GM23338 (cell line): ENCODE results near the gene VCX. TPM values are rescaled to one million over a fixed set of nuclear protein-coding genes. Genes with fewer than 3 reads are reported as not detected.

Source experiments
- ATAC-seq: fragments of 200-7000 bp; cut with Tn5 transposase; 3 replicates; pipeline ENCODE4 v1.9.1; 2020
- DNase-seq: peaks from one replicate; pipeline ENCODE4 v3.0.0-alpha.2; 2015; ENCODE audit warnings: low spot score
- H2AFZ ChIP-seq: fragments of 200-600 bp; sonication (generic); 2 replicates; pipeline ENCODE4 v1.8.0; 2016; ENCODE audit warnings: antibody characterized with exemption, mild to moderate bottlenecking, moderate library complexity
- H3F3A ChIP-seq: fragments of 200-600 bp; sonication (generic); replicated peaks from 2 replicates; pipeline ENCODE4 v1.8.0; 2017; ENCODE audit warnings: antibody characterized with exemption, mixed run types, low read depth
- H3K27ac ChIP-seq: fragments of 200-600 bp; sonication (generic); 2 replicates; pipeline ENCODE4 v1.6.1; 2016; ENCODE audit warnings: low read depth
- H3K27me3 ChIP-seq: fragments of 200-600 bp; sonication (generic); 2 replicates; pipeline ENCODE4 v1.8.0; 2016; ENCODE audit warnings: mild to moderate bottlenecking, mixed run types, moderate library complexity; ENCODE audit not compliant: insufficient read depth
- H3K36me3 ChIP-seq: fragments of 200-600 bp; sonication (generic); 2 replicates; pipeline ENCODE4 v1.8.0; 2016; ENCODE audit warnings: mild to moderate bottlenecking; ENCODE audit not compliant: insufficient read depth
- H3K4me1 ChIP-seq: fragments of 200-600 bp; sonication (generic); 2 replicates; pipeline ENCODE4 v1.8.0; 2016; ENCODE audit warnings: mild to moderate bottlenecking, moderate library complexity; ENCODE audit not compliant: insufficient read depth
- H3K4me2 ChIP-seq: fragments of 200-600 bp; sonication (generic); 2 replicates; pipeline ENCODE4 v1.7.1; 2017; ENCODE audit warnings: mixed run types
- H3K4me3 ChIP-seq: fragments of 200-600 bp; sonication (generic); 2 replicates; pipeline ENCODE4 v1.6.1; 2016; ENCODE audit warnings: mixed run types
- H3K79me2 ChIP-seq: fragments of 200-600 bp; sonication (generic); replicated peaks from 2 replicates; pipeline ENCODE4 v1.8.0; 2017; ENCODE audit warnings: mild to moderate bottlenecking; ENCODE audit not compliant: insufficient read depth
- H3K9me2 ChIP-seq: fragments of 200-600 bp; sonication (generic); 2 replicates; pipeline ENCODE4 v1.8.0; 2017; ENCODE audit not compliant: insufficient read depth
- H4K20me1 ChIP-seq: fragments of 200-600 bp; sonication (generic); replicated peaks from 2 replicates; pipeline ENCODE4 v1.8.0; 2017; ENCODE audit warnings: mild to moderate bottlenecking; ENCODE audit not compliant: insufficient read depth
- H3K27ac Mint-ChIP-seq: 2 replicates; pipeline ENCODE4 v1.8.0; 2020; ENCODE audit warnings: inconsistent platforms, mild to moderate bottlenecking, moderate library complexity, mixed read lengths
- H3K27me3 Mint-ChIP-seq: 3 replicates; pipeline ENCODE4 v1.8.0; 2022; ENCODE audit warnings: low read depth, mild to moderate bottlenecking, moderate library complexity, mixed read lengths, inconsistent platforms; ENCODE audit not compliant: insufficient read depth, poor library complexity
- H3K36me3 Mint-ChIP-seq: 3 replicates; pipeline ENCODE4 v1.8.0; 2021; ENCODE audit warnings: low read depth, mild to moderate bottlenecking, inconsistent platforms, moderate library complexity, mixed read lengths
- H3K4me1 Mint-ChIP-seq: 3 replicates; pipeline ENCODE4 v1.8.0; 2020; ENCODE audit warnings: mild to moderate bottlenecking, inconsistent platforms, mixed read lengths
- H3K4me3 Mint-ChIP-seq: 3 replicates; pipeline ENCODE4 v1.8.0; 2021; ENCODE audit warnings: moderate library complexity, mild to moderate bottlenecking, inconsistent platforms, mixed read lengths
- H3K9me3 Mint-ChIP-seq: 3 replicates; pipeline ENCODE4 v1.8.0; 2020; ENCODE audit warnings: moderate library complexity, mild to moderate bottlenecking, inconsistent platforms, mixed read lengths
- CREB1 ChIP-seq: fragments of 250-450 bp; sonication (Bioruptor Pico); IDR thresholded peaks from 2 replicates; pipeline ENCODE4 v1.5.0; 2020; ENCODE audit warnings: low read depth, mild to moderate bottlenecking, moderate library complexity
- EZH2 ChIP-seq: fragments of 200-600 bp; sonication (generic); IDR thresholded peaks from one replicate; pipeline ENCODE4 v1.8.0; 2017; ENCODE audit warnings: antibody characterized with exemption, mild to moderate bottlenecking, low read depth; ENCODE audit not compliant: unreplicated experiment
- EZH2phosphoT487 ChIP-seq: fragments of 200-600 bp; sonication (generic); IDR thresholded peaks from one replicate; pipeline ENCODE4 v1.8.1; 2018; ENCODE audit warnings: antibody characterized with exemption; ENCODE audit not compliant: unreplicated experiment
- JUNB ChIP-seq: IDR thresholded peaks from one replicate; pipeline ENCODE4 v1.6.1; 2016; ENCODE audit warnings: antibody characterized with exemption; ENCODE audit not compliant: unreplicated experiment
- POLR2AphosphoS5 ChIP-seq: IDR thresholded peaks from 2 replicates; pipeline ENCODE4 v1.6.1; 2016; ENCODE audit warnings: antibody characterized with exemption, low read depth
- STAT1 ChIP-seq: IDR thresholded peaks from one replicate; pipeline ENCODE4 v1.6.1; 2016; ENCODE audit warnings: antibody characterized with exemption; ENCODE audit not compliant: unreplicated experiment
- ZNF331 ChIP-seq: fragments of 250-450 bp; sonication (Bioruptor Pico); IDR thresholded peaks from 2 replicates; pipeline ENCODE4 v1.5.0; 2020; ENCODE audit warnings: low read depth, mild to moderate bottlenecking, moderate library complexity
- polyA plus RNA-seq: library from polyadenylated mRNA; unstranded; fragments of >200 nt; fragmentation: Nextera tagmentation; extraction: Ambion mirVana; gene quantifications from 2 replicates; pipeline ENCODE4 v1.2.1, GENCODE V29; 2016
- total RNA-seq: library from RNA; depleted of rRNA; stranded (reverse); fragments of >200 nt; shearing (Covaris generic); gene quantifications from 2 replicates; pipeline ENCODE4 v1.2.3, GENCODE V29; 2014
- TF ChIP-seq, protein P1 (sequence below): IDR thresholded peaks from 2 replicates; pipeline ENCODE4 v1.6.1; 2016; ENCODE audit warnings: antibody characterized with exemption
- TF ChIP-seq, protein P2 (sequence below): fragments of 250-450 bp; sonication (Bioruptor Pico); IDR thresholded peaks from 2 replicates; pipeline ENCODE4 v1.5.0; 2020; ENCODE audit warnings: mild to moderate bottlenecking, moderate library complexity
- TF ChIP-seq, protein P3 (sequence below), 2 experiments: fragments of 200-600 bp in 1 of 2; sonication (generic) in 1 of 2; conservative IDR thresholded peaks; 2 replicates each; pipeline versions ENCODE4 v1.5.1 to v1.6.1; 2016 to 2017; ENCODE audit warnings: antibody characterized with exemption in 2 of 2, low read depth in 2 of 2, mild to moderate bottlenecking in 2 of 2, moderate library complexity in 1 of 2
- TF ChIP-seq, protein P4 (sequence below): IDR thresholded peaks from one replicate; pipeline ENCODE4 v1.6.1; 2018; ENCODE audit warnings: antibody characterized with exemption; ENCODE audit not compliant: unreplicated experiment

Gene VCX
- total and polyA plus RNA-seq, 2 experiments from 2014 or later = 0.49 to 0.66 TPM

DNA sequence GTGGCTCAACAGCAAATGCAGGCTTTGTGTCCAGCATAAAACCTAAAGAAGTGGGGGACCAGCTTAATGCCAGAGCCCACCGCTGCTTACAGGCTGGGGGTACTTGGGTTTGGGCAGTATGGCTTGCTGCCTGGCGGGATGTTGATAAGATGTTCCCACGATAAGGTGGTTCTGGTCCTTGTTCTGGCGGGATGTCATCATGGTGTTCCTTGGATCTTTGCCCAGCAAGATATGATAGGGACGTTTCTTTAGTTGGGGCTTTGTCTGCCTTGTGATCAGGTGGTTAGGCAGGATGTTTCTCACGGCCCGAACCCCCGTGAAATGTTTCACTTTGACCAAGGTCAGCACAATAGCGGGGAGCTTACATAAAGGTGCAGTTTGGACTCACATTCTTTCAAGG, 49.0 kb downstream of the VCX start:
- Histone ChIP-seq H3K27ac (no peak overlapping the region), H3F3A (no peaks in the 10 kb centered on the region), H3K9me2 (no peaks in the 10 kb centered on the region), H3K36me3 (no peaks in the 10 kb centered on the region), H3K27me3 (no peaks in the 10 kb centered on the region), H4K20me1 (no peaks in the 10 kb centered on the region), H3K4me3 (no peak overlapping the region), H3K4me2 (no peak overlapping the region), H2AFZ (no peak overlapping the region), H3K4me1 (no peaks in the 10 kb centered on the region), H3K79me2 (no peaks in the 10 kb centered on the region)
- Mint-ChIP-seq H3K36me3 (no peaks in the 10 kb centered on the region), H3K4me3 (no peak overlapping the region), H3K9me3 (no peaks in the 10 kb centered on the region), H3K27me3 (no peaks in the 10 kb centered on the region), H3K27ac (no peak overlapping the region), H3K4me1 (no peaks in the 10 kb centered on the region)
- TF ChIP-seq, protein P1, sequence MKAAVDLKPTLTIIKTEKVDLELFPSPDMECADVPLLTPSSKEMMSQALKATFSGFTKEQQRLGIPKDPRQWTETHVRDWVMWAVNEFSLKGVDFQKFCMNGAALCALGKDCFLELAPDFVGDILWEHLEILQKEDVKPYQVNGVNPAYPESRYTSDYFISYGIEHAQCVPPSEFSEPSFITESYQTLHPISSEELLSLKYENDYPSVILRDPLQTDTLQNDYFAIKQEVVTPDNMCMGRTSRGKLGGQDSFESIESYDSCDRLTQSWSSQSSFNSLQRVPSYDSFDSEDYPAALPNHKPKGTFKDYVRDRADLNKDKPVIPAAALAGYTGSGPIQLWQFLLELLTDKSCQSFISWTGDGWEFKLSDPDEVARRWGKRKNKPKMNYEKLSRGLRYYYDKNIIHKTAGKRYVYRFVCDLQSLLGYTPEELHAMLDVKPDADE = no peak
- TF ChIP-seq EZH2phosphoT487 (no peak), JUNB (no peak), STAT1 (no peak), CREB1 (CRISPR knock-in tag) (no peak), ZNF331 (CRISPR knock-in tag) (no peak), EZH2 (no peak), POLR2AphosphoS5 (no peak)
- TF ChIP-seq, protein P2, sequence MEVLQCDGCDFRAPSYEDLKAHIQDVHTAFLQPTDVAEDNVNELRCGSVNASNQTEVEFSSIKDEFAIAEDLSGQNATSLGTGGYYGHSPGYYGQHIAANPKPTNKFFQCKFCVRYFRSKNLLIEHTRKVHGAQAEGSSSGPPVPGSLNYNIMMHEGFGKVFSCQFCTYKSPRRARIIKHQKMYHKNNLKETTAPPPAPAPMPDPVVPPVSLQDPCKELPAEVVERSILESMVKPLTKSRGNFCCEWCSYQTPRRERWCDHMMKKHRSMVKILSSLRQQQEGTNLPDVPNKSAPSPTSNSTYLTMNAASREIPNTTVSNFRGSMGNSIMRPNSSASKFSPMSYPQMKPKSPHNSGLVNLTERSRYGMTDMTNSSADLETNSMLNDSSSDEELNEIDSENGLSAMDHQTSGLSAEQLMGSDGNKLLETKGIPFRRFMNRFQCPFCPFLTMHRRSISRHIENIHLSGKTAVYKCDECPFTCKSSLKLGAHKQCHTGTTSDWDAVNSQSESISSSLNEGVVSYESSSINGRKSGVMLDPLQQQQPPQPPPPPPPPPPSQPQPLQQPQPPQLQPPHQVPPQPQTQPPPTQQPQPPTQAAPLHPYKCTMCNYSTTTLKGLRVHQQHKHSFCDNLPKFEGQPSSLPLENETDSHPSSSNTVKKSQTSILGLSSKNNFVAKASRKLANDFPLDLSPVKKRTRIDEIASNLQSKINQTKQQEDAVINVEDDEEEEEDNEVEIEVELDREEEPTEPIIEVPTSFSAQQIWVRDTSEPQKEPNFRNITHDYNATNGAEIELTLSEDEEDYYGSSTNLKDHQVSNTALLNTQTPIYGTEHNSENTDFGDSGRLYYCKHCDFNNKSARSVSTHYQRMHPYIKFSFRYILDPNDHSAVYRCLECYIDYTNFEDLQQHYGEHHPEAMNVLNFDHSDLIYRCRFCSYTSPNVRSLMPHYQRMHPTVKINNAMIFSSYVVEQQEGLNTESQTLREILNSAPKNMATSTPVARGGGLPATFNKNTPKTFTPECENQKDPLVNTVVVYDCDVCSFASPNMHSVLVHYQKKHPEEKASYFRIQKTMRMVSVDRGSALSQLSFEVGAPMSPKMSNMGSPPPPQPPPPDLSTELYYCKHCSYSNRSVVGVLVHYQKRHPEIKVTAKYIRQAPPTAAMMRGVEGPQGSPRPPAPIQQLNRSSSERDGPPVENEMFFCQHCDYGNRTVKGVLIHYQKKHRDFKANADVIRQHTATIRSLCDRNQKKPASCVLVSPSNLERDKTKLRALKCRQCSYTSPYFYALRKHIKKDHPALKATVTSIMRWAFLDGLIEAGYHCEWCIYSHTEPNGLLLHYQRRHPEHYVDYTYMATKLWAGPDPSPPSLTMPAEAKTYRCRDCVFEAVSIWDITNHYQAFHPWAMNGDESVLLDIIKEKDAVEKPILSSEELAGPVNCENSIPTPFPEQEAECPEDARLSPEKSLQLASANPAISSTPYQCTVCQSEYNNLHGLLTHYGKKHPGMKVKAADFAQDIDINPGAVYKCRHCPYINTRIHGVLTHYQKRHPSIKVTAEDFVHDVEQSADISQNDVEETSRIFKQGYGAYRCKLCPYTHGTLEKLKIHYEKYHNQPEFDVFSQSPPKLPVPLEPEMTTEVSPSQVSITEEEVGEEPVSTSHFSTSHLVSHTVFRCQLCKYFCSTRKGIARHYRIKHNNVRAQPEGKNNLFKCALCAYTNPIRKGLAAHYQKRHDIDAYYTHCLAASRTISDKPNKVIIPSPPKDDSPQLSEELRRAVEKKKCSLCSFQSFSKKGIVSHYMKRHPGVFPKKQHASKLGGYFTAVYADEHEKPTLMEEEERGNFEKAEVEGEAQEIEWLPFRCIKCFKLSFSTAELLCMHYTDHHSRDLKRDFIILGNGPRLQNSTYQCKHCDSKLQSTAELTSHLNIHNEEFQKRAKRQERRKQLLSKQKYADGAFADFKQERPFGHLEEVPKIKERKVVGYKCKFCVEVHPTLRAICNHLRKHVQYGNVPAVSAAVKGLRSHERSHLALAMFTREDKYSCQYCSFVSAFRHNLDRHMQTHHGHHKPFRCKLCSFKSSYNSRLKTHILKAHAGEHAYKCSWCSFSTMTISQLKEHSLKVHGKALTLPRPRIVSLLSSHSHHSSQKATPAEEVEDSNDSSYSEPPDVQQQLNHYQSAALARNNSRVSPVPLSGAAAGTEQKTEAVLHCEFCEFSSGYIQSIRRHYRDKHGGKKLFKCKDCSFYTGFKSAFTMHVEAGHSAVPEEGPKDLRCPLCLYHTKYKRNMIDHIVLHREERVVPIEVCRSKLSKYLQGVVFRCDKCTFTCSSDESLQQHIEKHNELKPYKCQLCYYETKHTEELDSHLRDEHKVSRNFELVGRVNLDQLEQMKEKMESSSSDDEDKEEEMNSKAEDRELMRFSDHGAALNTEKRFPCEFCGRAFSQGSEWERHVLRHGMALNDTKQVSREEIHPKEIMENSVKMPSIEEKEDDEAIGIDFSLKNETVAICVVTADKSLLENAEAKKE (CRISPR knock-in tag) = no peak
- TF ChIP-seq, protein P3, sequence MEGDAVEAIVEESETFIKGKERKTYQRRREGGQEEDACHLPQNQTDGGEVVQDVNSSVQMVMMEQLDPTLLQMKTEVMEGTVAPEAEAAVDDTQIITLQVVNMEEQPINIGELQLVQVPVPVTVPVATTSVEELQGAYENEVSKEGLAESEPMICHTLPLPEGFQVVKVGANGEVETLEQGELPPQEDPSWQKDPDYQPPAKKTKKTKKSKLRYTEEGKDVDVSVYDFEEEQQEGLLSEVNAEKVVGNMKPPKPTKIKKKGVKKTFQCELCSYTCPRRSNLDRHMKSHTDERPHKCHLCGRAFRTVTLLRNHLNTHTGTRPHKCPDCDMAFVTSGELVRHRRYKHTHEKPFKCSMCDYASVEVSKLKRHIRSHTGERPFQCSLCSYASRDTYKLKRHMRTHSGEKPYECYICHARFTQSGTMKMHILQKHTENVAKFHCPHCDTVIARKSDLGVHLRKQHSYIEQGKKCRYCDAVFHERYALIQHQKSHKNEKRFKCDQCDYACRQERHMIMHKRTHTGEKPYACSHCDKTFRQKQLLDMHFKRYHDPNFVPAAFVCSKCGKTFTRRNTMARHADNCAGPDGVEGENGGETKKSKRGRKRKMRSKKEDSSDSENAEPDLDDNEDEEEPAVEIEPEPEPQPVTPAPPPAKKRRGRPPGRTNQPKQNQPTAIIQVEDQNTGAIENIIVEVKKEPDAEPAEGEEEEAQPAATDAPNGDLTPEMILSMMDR (conservative IDR thresholded peaks at IDR 0.05; ENCODE audit: low read depth in 2 of 2) = no peak
- TF ChIP-seq, protein P4, sequence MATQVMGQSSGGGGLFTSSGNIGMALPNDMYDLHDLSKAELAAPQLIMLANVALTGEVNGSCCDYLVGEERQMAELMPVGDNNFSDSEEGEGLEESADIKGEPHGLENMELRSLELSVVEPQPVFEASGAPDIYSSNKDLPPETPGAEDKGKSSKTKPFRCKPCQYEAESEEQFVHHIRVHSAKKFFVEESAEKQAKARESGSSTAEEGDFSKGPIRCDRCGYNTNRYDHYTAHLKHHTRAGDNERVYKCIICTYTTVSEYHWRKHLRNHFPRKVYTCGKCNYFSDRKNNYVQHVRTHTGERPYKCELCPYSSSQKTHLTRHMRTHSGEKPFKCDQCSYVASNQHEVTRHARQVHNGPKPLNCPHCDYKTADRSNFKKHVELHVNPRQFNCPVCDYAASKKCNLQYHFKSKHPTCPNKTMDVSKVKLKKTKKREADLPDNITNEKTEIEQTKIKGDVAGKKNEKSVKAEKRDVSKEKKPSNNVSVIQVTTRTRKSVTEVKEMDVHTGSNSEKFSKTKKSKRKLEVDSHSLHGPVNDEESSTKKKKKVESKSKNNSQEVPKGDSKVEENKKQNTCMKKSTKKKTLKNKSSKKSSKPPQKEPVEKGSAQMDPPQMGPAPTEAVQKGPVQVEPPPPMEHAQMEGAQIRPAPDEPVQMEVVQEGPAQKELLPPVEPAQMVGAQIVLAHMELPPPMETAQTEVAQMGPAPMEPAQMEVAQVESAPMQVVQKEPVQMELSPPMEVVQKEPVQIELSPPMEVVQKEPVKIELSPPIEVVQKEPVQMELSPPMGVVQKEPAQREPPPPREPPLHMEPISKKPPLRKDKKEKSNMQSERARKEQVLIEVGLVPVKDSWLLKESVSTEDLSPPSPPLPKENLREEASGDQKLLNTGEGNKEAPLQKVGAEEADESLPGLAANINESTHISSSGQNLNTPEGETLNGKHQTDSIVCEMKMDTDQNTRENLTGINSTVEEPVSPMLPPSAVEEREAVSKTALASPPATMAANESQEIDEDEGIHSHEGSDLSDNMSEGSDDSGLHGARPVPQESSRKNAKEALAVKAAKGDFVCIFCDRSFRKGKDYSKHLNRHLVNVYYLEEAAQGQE = no peak
- DNase-seq = no peak
- no peak for ATAC-seq
